Uterus (tissue), 2 donors: Measurements from ENCODE around the gene FAM43A.

Source experiments
- CTCF ChIP-seq, 4 experiments: fragments of 200-600 bp in 2 of 4; fragments of 450-650 bp in 2 of 4; sonication (generic) in 2 of 4; IDR thresholded peaks; one replicate each; pipeline ENCODE4 v1.5.1; 2016 to 2019; ENCODE audit warnings: antibody characterized with exemption in 4 of 4, mild to moderate bottlenecking in 2 of 4, moderate library complexity in 1 of 4
- POLR2A ChIP-seq, 2 donors: fragments of 450-650 bp; IDR thresholded peaks; one replicate each; pipeline ENCODE4 v1.6.1; 2016; ENCODE audit warnings: antibody characterized with exemption in 2 of 2, mild to moderate bottlenecking in 1 of 2, moderate library complexity in 1 of 2

DNA sequence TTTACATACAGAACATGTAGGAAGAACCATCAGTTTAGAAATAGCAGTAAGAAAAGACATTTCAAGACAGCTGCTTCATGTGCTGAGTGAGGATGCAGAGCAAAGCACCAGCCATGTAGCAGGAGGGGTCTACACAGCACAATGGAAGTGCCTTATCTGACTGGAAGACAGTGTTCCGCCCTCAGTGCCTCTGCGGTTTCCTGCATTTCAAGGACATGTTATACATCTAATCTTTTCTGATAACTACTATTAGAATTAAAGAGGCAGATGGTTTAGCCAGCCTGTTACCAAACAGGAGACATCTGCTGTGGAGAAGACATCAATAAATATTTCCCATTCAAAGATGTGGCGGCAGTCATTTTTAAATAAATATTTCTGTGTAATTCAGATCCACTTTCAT lies 24.3 kb upstream of the FAM43A start:
- no peak for TF ChIP-seq POLR2A (IDR thresholded peaks at IDR 0.05)
- no peak for TF ChIP-seq CTCF (IDR thresholded peaks at IDR 0.05)
